Measurements from ENCODE around the gene SYT2.
"Not testable (repeated sequence)": the region's sequence is repeated elsewhere in the genome, so short reads cannot be mapped to it uniquely, and the experiment has no call there.

The SYT2 gene

GRCh38 chr1:202639500-202639899, 70.8 kb downstream of the SYT2 start:
- DNase-seq: no peak

DNA sequence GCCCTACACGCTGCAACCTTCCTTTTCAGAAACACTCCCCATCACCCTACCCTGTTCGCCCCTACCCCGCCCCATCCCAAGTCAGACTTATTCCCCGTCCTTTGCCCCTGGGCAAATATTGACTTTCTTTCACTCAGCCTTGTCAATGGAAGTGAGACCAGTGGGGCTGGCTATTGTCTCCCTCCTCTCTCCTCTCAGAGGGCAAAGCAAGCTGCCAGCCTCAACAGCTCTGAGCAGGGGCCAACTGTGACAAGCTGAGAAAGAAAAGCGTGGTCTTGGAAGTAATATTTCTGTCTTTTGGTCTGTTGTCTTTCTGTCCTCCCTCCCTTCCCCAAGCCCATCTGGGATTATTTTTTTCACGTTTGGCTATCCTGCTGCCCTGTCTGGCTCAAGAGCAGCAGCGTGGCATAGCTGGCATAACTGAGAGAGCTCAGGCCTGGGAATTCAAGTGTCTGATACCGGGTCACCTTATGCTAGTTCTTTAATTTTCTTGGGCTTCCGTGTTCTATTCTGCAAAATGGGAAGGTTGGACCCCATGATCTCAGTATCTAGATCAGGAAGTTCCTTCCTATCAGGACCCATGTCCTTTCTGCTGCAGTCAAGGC, 71.5 kb downstream of the SYT2 start:
- DNase-seq: not testable (repeated sequence)

DNA sequence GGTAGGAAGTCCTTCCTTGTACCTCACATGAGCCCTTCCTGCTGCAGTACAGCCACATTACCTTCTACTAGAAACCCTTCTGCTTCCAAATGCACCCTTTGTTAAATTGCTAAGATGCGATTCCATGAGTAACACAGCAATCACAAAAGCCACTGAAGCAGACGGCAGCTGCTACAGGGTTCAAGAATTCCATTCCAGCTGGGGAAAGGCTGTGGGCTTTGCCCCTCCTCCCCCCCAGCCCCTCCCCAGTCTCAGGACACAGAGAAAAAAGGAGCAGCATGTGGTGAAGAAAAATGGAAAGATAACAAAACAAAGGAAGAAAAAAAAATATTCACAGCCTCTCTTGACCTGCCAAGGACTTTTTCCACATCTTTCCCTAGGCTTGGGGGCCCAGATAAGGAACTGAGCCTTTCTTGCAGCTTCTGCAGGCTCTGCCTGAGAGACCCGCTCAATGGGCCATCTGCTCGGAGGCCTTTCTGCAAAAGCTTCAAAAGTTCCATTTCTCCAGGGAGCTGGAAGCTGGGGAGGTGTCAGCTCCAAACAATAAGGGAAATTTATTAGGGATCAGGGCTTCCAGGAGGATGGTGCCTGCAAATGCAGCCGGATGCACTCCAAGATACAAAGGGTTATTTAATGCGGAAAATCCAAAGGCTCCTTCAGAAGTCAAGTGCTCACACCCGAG, 72.1 kb downstream of the SYT2 start:
- no peak for DNase-seq

GRCh38 chr1:202637321-202638018, 72.8 kb downstream of the SYT2 start:
- not testable (repeated sequence) for DNase-seq

DNA sequence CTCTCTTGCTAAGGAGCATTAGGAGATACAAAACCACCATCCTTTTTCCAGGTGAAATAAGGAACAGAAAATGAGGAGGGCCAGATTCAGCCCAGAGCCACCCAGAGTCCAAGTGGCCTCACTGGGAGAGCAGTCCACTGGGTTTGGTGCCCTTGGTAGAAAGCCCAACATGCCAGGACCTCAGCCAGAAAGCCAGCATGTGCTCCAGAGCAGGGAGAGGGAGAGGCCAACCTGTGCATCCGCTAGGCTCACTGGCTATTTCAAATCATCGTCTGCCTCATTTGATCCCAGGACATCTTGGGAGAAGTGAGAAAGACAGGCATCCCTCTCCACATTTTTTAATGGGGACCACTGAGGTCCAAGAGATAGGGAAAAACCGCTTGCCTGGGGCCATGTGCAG, 74.1 kb downstream of the SYT2 start:
- not testable (repeated sequence) for DNase-seq

GRCh38 chr1:202632241-202632640, 78.0 kb downstream of the SYT2 start:
- DNase-seq: no peak

DNA sequence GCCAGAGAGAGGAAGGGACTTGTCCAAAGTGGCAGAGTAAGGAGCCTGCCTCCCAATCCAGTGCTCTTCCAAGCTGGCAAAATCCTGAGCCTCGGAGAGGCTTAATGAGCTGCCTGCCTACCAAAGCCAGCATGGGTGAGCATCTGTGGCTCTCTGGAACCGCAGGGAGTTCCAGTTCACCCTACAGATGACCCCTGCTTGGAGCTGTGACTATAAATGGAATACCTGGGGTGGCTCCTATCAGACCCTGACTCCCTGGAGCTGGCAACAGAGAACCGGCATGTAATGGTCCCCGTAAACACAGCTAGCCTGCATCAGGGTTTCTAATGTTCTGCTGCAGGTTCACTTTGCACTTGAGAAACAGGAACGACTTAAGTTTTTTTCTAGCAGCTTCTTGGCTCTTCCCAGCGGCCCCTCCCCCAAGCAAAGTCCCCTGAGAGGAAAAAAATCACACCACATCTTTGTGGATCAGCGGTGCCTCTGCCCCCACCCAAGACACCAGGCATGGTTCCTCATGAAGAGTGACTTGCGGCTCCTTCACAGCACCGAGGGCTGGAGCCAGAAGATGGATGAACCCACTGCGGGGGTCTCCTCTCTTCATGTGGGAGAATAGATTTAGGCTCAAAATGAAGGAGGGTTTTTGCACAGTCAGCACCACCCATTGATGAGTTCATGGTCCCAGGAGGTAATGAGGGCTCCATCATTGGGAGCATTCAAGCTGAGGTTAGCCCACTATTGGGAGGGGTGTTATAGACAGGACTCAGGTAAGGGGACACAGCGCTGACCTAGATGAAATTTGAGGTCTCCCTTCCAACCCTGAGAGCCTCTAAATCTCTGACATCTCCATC, 79.0 kb downstream of the SYT2 start:
- no peak for DNase-seq

GRCh38 chr1:202630541-202630940, 79.7 kb downstream of the SYT2 start:
- DNase-seq: no peak

- not testable (repeated sequence) for DNase-seq
Observed at GRCh38 chr1:202630096-202630495, 80.2 kb downstream of the SYT2 start.

DNA sequence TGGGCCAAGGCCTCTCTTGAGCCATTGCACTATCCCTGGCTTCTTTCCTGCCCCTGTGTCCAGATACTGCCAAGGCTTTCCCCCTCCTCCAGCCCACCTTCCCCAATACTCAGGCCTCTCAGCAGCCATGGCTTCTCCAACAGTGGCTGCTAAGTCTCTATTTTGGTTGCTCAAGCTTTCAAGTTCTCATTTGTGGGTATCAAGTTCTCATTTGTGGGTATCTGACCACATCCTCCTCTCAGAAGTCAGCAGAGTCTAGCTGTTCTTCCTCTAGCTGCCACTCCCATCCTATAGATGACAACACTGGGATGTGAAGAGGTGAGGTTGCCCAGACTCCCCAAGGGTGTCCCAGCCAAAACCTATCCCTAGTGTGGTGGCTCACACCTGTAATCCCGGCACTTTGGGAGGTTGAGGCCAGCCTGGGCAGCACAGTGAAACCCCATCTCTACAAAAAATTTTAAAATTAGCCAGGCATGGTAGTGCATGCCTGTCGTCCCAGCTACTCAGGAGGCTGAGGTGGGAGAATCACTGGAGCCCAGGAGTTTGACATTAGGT, 80.9 kb downstream of the SYT2 start:
- DNase-seq: not testable (repeated sequence)

DNA sequence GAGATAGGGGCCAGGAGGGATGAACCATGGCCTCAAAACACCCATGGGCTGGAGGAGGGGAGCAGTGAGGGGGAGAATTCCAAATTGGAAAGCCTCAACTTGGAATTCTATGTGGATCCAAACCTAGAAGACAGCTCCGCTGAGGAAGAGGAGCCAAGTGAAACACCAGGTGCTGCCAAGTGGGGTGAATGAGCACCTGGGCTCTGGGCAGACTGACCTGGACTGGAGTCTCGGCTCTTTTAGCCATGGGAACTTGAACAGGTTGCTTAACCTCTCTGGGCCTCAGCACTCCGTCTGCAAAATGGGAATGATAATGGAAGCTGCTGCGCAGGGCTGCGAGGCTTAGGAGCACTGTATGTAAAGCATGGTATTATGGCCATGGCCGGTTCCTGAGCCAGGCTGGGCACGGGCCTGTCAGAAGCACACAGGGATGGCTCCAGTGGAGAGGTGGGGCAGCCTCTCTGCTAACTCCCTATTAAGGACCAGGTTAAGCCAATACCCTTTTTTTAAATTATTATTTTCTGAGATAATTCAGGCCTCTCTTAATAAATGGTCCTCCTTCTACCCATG, 81.5 kb downstream of the SYT2 start:
- DNase-seq: no peak

GRCh38 chr1:202627841-202628565, 82.3 kb downstream of the SYT2 start:
- DNase-seq: no peak

- not testable (repeated sequence) for DNase-seq
Observed at GRCh38 chr1:202627036-202627435, 83.2 kb downstream of the SYT2 start.

- peak; percentile 14 for DNase-seq
Observed at GRCh38 chr1:202625416-202626360, 84.6 kb downstream of the SYT2 start.

DNA sequence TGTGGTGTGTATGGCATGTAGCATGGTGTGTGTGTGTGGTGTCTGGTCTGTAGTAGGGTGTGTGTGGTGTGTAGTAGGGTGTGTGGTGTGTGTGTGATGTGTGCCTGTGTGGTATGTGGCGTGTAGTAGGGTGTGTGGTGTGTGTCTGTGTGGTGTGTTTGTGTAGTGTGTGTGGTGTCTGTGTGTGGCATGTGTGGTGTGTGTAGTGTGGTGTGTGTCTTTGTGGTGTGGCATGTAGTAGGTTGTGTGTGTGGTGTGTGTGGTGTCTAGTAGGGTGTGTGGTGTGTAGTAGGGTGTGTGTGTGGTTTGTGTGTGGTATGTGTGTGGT, 85.5 kb downstream of the SYT2 start:
- no peak for DNase-seq

DNA sequence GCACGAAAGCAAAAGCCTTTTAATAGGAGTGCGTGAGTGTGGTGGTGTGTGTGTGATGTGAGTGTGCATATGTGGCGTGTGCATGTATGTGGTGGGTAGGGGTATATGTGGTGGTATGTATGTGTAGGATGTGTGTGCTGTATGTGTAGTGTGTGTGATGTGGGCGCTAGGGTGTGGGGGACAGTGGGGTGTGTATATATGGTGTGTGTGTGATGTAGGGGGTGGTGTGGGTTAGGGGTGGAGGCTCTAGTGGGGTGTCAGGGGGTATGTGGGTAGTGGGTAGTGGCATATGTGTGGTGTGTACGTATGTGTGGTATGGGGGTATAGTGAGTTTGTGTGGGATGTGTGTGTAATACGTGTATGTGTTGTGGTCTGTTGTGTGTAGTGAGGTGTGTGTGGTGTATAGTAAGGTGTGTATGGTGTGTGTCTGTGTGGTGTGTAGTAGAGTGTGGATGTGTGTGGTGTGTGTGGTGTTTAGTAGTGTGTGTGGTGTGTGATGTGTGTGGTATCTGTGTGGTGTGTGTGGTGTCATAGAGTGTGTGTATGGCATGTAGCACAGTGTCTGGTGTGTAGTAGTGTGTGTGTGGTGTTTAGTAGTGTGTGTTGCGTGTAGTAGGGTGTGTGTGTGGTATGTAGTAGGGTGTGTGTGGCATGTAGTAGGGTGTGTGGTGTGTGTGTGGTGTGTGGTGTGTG, 86.0 kb downstream of the SYT2 start:
- no peak for DNase-seq

DNA sequence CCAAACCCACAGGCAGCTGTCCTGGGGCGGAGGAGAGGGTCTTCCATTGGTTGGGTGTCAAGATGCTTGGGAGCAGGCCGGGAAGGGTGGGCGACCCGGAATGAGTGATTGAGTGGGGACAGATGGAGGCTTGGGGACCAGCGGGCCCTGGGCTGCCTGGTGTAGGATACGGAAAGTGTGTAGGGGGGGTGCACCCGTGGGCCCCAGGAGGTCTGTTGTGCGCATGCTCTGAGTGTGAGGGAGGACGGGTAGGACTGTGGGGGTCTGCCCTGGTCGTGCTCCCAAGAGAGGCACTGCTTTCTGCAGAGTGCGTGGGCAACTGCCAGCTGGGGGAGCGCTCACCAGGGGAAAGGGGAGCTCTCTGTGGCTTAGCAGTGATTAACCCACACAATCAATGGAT, 86.8 kb downstream of the SYT2 start:
- DNase-seq: not testable (repeated sequence)

DNA sequence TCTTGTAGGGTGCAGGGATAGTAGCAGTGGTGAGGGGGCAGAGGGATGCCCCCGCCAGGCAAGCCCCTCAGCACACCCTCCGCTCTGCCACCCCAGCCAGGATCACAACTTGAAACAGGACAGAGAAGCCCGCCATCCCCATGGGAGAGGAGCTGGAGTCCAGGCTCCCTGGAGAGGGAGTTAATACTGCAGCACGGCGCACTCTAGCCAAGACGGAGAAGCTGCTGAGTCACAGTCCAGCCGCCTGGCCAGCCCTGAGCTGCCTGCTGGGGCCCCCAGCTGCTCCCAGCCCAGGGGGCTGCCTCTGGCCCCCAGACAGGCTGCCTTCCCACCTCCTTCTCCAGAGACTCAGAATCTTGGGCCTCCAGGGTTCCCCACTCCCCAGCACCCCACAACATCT, 87.2 kb downstream of the SYT2 start:
- DNase-seq: no peak

DNA sequence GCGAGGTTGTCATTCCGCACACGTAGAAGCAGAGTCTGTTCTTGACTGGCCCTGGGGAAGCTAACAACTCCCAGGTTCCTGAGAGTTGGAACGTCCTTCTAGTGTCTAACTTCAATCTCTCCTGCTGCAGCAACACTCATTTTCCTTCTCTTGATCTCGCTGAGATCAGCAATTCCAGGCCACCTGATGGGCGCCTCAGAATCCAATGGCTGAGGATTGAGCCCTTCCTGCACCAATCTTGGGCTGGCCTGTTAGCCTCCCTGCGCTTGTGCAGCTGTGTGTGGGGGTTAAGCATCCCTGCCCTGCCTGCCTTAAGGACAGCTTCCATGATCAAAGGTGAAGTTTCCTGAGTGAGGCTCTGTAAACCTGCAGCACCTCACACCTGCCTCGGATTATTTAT, 87.9 kb downstream of the SYT2 start:
- DNase-seq: no peak

DNA sequence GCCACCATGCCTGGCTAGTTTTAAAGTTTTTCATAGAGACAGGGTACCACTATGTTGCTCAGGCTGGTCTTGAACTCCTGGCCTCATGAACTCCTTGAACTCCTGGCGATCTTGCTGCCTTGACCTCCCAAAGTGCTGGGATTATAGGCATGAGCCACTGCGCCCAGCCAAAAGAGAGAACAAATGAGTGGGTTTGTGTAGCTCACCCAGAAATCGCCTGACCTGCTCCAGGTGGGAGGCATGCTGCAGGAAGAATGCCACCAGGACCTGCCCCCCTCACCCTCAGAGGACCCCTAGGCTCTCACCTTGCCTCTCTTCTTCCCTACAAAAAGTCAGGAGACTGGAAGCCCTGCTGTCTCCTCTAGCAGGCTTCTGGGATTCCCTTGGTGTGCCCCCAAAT, 88.8 kb downstream of the SYT2 start:
- DNase-seq: no peak
